Breast epithelium (tissue), 3 donors: ENCODE measurements around the gene TPI1.

Experiments
- POLR2A ChIP-seq: fragments of 450-650 bp; IDR thresholded peaks from one replicate; pipeline ENCODE4 v1.6.1; 2016; ENCODE audit warnings: antibody characterized with exemption, mild to moderate bottlenecking, moderate library complexity
- TF ChIP-seq, protein P1 (sequence below), 3 donors: fragments of 450-650 bp; IDR thresholded peaks; one replicate each; pipeline ENCODE4 v1.5.1; 2016 to 2017; ENCODE audit warnings: antibody characterized with exemption in 3 of 3, mild to moderate bottlenecking in 3 of 3, moderate library complexity in 3 of 3

DNA sequence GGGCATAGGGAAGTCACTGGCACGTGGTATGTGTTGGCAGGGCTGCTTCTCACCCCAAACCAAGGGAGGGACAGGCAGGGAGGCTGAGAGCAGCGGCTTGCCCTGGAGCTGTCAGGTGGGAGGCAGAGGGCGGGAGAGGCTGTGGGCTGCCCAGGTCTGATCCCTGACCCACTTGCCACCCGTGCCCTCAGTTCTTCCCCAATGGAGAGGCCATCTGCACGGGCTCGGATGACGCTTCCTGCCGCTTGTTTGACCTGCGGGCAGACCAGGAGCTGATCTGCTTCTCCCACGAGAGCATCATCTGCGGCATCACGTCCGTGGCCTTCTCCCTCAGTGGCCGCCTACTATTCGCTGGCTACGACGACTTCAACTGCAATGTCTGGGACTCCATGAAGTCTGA lies 21.9 kb upstream of the TPI1 start:
- TF ChIP-seq, protein P1, sequence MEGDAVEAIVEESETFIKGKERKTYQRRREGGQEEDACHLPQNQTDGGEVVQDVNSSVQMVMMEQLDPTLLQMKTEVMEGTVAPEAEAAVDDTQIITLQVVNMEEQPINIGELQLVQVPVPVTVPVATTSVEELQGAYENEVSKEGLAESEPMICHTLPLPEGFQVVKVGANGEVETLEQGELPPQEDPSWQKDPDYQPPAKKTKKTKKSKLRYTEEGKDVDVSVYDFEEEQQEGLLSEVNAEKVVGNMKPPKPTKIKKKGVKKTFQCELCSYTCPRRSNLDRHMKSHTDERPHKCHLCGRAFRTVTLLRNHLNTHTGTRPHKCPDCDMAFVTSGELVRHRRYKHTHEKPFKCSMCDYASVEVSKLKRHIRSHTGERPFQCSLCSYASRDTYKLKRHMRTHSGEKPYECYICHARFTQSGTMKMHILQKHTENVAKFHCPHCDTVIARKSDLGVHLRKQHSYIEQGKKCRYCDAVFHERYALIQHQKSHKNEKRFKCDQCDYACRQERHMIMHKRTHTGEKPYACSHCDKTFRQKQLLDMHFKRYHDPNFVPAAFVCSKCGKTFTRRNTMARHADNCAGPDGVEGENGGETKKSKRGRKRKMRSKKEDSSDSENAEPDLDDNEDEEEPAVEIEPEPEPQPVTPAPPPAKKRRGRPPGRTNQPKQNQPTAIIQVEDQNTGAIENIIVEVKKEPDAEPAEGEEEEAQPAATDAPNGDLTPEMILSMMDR (IDR thresholded peaks at IDR 0.05) = no peak
- no peak for TF ChIP-seq POLR2A
